GM18520 (cell line): ENCODE data around the gene MYDGF.

Experiments used
- ATAC-seq: cut with Tn5 transposase; IDR thresholded peaks from one replicate; pipeline ENCODE4 v1.9.1; 2021; ENCODE audit not compliant: unreplicated experiment

MYDGF gene

GRCh38 chr19:4647676-4648644 is 22.2 kb downstream of the MYDGF start:
- no peak for ATAC-seq

DNA sequence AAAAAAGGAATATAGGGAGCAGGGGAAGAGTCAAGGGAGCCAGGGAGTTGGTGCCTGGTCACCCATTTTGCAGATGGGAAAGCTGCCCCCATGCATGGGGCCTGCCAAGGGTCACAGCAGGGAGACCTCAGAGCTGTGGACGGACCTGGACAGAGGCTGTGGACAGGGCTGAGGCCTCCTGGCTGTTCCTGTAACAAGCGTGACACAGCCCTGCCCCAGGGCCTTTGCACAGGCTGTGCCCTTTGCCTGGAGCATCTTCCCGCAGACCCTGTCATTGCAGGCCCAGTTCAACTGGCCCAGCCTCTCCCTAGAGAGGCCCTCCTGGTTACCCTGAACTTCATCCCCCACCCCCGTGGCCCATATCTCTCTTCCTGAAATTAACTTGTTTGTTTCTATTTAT is 24.4 kb downstream of the MYDGF start:
- ATAC-seq: no peak

- no peak for ATAC-seq
These were observed 27.5 kb downstream of the MYDGF start for GRCh38 chr19:4642625-4643024.

GRCh38 chr19:4641132-4641531 is 29.0 kb downstream of the MYDGF start:
- ATAC-seq: no peak

DNA sequence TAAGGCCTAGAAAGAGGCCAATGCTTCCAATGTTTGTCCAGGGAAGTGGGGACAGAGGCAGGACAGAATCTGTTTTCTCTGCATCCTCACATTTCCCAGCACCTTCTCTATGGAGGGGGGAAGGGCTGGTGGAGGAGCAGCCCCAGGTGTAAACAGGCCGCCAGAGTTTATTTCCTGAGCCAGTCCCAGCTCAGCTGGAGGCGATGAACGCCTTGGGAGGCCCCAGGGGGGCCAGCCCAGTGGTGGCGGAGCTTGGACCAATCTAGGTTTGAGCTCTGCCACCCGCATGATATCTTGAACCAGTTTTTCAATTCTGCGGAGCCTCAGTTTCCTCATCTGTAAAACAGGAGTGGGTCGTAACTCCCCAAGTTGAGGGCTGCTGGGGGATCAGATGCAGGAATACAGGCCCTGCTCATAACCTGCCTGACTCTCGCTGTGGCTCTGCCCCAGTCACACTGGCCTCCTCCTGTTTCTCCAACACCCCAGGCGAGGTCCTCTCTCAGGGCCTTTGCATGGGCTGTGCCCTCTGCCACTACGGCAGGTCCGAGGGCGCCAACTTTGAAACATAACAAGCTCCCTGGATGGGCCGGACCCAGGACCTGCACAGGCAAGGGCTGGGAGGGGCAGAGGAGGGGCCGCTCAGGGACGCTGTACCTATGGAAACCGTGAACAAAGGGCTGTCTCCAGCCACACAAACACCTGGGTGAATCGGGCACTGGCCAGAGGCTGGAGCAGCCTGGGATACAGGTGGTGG is 29.7 kb downstream of the MYDGF start:
- ATAC-seq: no peak

- no peak for ATAC-seq
These were observed 30.5 kb downstream of the MYDGF start for GRCh38 chr19:4639531-4640246.

- peak; percentile 91 for ATAC-seq
These were observed 31.2 kb downstream of the MYDGF start, which contains the start of gene TNFAIP8L1 for GRCh38 chr19:4638828-4639530. Gene TNFAIP8L1 (plus strand): TSS chr19:4639516. CDS start chr19:4651870, 12,354 bp downstream.

DNA sequence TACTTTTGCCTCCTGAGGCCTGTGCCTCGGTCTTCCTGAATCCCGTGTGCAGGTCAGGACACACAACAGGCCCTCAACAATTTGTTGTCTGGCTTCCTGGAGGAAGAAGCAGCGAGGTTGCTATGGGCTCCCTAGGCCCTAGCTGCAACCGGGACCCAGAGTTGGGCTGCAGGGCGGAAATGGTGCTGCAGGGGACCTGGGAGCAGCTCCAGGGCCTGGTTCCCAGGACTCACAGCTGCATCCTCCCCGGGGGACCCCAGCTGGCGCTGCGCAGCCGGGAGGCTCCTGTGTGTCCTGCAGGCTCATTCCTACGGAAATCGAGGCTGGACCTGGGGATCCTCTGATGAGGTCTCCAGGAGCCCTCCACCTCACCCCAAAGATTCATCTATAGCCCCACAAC is 31.8 kb downstream of the MYDGF start:
- ATAC-seq: no peak

DNA sequence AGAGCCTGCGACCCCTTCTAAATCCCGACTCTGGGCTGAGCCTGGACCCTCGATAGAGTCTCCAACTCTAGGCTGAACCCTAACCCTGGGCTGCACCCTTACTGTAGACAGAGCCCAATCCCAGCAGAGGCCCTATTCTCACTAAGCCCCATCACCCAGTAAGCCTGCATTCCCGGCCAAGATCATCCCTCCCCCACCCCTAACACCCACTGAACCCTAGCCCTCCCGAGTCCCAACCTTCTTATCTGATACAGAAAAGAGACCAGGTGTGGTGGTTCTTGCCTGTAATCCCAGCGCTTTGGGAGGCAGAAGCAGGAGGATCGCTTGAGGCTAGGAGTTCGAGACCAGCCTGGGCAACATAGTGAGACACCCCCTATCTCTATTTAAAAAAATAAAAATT is 33.4 kb downstream of the MYDGF start:
- no peak for ATAC-seq

DNA sequence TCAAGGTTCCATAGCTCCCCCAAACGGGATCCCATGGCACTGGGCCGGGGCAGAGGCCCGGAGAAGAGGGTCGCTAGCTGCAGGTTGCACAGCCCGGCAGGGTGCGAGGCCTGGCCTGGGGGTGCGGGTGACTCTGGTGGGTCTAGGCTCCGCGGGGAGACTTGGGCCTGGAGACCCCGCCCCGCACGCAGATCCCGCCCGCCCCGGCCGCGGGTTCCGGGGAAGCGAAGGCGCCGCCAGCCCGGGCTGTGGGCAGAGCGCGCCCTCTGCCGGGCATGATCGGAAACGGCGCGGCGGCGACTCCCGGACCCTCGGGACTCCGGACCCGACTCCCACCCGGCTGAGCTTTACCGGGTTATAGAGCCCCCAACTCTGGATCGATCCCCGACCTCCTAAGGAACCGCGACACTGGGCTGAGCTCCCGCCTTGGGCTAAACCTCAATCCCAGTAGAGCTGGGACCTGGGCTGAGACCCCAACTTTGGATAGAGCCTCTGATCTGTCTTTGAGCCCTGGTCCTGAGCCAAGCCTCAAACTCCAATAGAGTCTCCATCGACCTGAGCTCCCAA is 33.9 kb downstream of the MYDGF start:
- no peak for ATAC-seq

GRCh38 chr19:4635754-4636116 is 34.4 kb downstream of the MYDGF start:
- ATAC-seq: no peak

GRCh38 chr19:4633140-4633967 is 36.8 kb downstream of the MYDGF start:
- ATAC-seq: no peak

GRCh38 chr19:4624733-4625362 is 45.3 kb downstream of the MYDGF start:
- ATAC-seq: no peak

GRCh38 chr19:4624301-4624700 is 45.8 kb downstream of the MYDGF start:
- ATAC-seq: no peak

DNA sequence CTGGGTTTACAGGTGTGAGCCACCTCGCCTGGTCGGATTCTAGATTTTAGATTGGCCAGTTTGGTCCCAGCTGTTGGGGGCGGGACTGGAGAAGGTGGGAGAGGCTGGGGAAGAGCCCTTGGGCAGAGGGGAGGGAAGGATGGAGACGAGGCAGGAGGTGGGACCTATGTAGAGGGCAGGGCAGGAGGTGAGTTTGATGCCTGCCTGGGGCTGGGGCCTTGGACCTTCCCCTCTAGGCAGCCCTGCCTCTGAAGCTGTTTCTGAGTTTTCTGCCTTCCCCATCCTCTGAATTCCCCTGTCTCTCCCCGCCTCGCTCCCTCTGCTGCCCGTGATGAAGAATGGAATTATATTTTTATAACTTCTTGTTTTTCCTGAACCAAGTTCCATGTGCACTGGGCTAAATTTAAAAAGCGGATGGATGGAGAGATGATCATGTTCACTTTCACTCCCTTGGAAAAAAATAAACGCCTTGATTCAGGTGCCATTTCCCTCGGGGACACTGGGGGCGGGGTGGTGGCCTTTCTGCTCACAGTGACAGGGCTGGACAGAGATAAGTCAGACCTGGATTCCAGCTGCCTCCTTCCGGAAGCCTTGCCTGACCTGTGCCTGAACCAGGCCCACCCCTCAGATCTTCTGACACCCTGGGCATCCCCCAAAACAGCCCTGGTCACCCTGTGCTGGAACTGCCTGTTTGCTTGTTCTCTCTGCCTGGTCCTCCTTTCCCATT is 47.3 kb downstream of the MYDGF start:
- no peak for ATAC-seq

DNA sequence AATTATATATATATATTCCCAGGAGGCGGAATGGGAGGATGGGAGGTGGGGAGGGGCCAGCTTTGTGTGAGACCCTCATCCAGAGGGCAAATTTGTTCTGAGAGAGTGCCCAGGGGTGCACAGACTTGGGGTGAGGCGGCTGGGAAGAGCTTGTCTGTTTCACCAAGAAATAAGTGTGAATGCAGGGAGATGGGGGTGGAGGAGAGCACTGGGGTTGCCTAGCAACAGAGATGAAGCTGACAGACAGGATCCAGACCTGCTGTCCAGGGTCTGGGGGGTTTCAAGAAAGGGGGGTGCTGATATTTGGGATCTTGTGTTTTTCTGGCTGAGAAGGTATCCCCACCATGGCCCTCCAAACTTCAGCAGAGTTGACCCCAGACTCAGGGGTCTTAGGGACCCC is 49.5 kb downstream of the MYDGF start:
- ATAC-seq: no peak

DNA sequence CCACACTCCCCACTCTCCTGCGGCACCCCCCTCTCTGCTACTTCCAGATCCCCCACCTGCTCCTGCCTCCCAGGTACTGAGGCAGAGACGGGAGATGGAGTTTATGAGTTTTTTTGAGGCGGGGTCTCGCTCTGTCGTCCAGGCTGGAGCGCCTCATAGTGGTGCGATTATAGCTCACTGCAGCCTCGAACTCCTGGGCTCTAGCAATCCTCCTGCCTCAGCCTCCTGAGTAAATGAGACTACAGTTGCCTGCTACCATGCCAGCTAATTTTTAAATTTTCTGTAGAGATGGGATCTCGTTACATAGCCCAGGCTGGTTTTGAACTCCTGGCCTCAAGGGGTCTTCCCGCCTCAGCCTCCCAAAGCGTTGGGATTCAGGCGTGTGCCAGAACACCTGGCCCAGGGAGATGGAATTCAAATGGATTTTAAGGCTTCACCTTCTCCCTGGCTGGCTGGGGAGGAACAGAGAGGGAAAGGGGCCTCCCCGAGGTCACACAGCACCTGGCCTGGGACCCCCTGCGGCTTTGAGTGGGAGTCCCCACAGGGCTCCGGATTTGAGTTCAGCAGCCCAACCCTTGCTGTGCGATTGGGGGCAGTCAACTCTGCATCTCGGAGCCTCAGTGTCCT is 50.4 kb downstream of the MYDGF start:
- ATAC-seq: no peak

GRCh38 chr19:4618019-4618418 is 52.1 kb downstream of the MYDGF start:
- ATAC-seq: no peak
